GM12891 (cell line): ENCODE data around the gene PRKG2.

Experiments used
- POLR2AphosphoS5 ChIP-seq: IDR thresholded peaks from 2 replicates; pipeline ENCODE4 v1.6.1; 2011; ENCODE audit warnings: low read depth, low read length, control low read depth
- TAF1 ChIP-seq: IDR thresholded peaks from 2 replicates; pipeline ENCODE4 v1.6.1; 2011; ENCODE audit warnings: low read depth, low read length, control low read depth

- TF ChIP-seq TAF1 (no peak), POLR2AphosphoS5 (no peak)
These were observed 61.9 kb downstream of the PRKG2 start for GRCh38 chr4:81152839-81153713.
